Measurements from ENCODE around the gene IGSF11.
"Not testable (repeated sequence)": the region's sequence is repeated elsewhere in the genome, so short reads cannot be mapped to it uniquely, and the experiment has no call there.

Gene IGSF11

GRCh38 chr3:118991775-118992174, 42.9 kb downstream of the IGSF11 start:
- intact Hi-C loops (cut with DNase I): loop anchor here (2.0 kb wide), 1 partner anchor 43 kb away; the partner anchor contains the start of gene IGSF11
- DNase-seq: peak in 2 of 10 donors; percentile 49 to 61

- no peak for DNase-seq
- intact Hi-C loops (cut with DNase I): no loop called here
Observed at GRCh38 chr3:118990823-118991560, 43.7 kb downstream of the IGSF11 start.

- intact Hi-C loops (cut with DNase I): loop anchor here (5.0 kb wide), 1 partner anchor 101 kb away; no protein-coding TSS in a partner anchor
- peak in 1 of 10 donors; percentile 58 for DNase-seq
Observed at GRCh38 chr3:118988198-118989130, 46.2 kb downstream of the IGSF11 start.

- peak; percentile 68 to 95 (median 86) for DNase-seq
- intact Hi-C loops (cut with DNase I): loop anchor here (5.0 kb wide), 1 partner anchor 100 kb away; no protein-coding TSS in a partner anchor
Observed at GRCh38 chr3:118987477-118987876, 47.2 kb downstream of the IGSF11 start.

- DNase-seq: no peak
- intact Hi-C loops (cut with DNase I): loop anchor here (5.0 kb wide), 1 partner anchor 99 kb away; no protein-coding TSS in a partner anchor
Observed at GRCh38 chr3:118986734-118987133, 47.9 kb downstream of the IGSF11 start.

- DNase-seq: no peak
- intact Hi-C loops (cut with DNase I): loop anchor here (5.0 kb wide), 1 partner anchor 97 kb away; no protein-coding TSS in a partner anchor
Observed at GRCh38 chr3:118984699-118985098, 49.9 kb downstream of the IGSF11 start.

- DNase-seq: no peak
- intact Hi-C loops (cut with DNase I): no loop called here
Observed at GRCh38 chr3:118981494-118982134, 53.0 kb downstream of the IGSF11 start.

- intact Hi-C loops (cut with DNase I): no loop called here
- no peak for DNase-seq
Observed at GRCh38 chr3:118980832-118981231, 53.8 kb downstream of the IGSF11 start.

GRCh38 chr3:118978393-118978758, 56.3 kb downstream of the IGSF11 start:
- intact Hi-C loops (cut with DNase I): no loop called here
- DNase-seq: peak in 3 of 10 donors; percentile 47 to 81 (median 55)

- intact Hi-C loops (cut with DNase I): no loop called here
- DNase-seq: peak in 2 of 10 donors; percentile 59 to 65
Observed at GRCh38 chr3:118977671-118978392, 56.8 kb downstream of the IGSF11 start.

GRCh38 chr3:118977118-118977517, 57.5 kb downstream of the IGSF11 start:
- intact Hi-C loops (cut with DNase I): no loop called here
- no peak for DNase-seq

- intact Hi-C loops (cut with DNase I); DNase-seq: not testable (repeated sequence)
Observed at GRCh38 chr3:118975476-118975875, 59.2 kb downstream of the IGSF11 start.

- DNase-seq: no peak
- intact Hi-C loops (cut with DNase I): no loop called here
Observed at GRCh38 chr3:118974356-118975097, 60.1 kb downstream of the IGSF11 start.

- intact Hi-C loops (cut with DNase I): no loop called here
- DNase-seq: peak; percentile 29 to 95 (median 58)
Observed at GRCh38 chr3:118973050-118973449, 61.6 kb downstream of the IGSF11 start.

GRCh38 chr3:118970819-118971218, 63.8 kb downstream of the IGSF11 start:
- DNase-seq: peak in 7 of 10 donors; percentile 14 to 87 (median 56)
- intact Hi-C loops (cut with DNase I): no loop called here

GRCh38 chr3:118968640-118969039, 66.0 kb downstream of the IGSF11 start:
- DNase-seq: no peak

GRCh38 chr3:118968111-118968510, 66.5 kb downstream of the IGSF11 start:
- no peak for DNase-seq
- intact Hi-C loops (cut with DNase I): no loop called here

More at GRCh38 chr3:118968640-118969039, 66.0 kb downstream of the IGSF11 start:
- intact Hi-C loops (cut with DNase I): no loop called here

- intact Hi-C loops (cut with DNase I): no loop called here
Observed at GRCh38 chr3:118966700-118967099, 67.9 kb downstream of the IGSF11 start.

GRCh38 chr3:118963711-118964110, 70.9 kb downstream of the IGSF11 start:
- intact Hi-C loops (cut with DNase I): no loop called here
- DNase-seq: no peak

More at GRCh38 chr3:118966700-118967099, 67.9 kb downstream of the IGSF11 start:
- DNase-seq: no peak
